Fibroblast of the conjunctiva (primary cell): ENCODE measurements around the gene COL6A1.

Source experiments
- DNase-seq: peaks from one replicate; pipeline ENCODE4 v3.0.0-alpha.2; 2010; ENCODE audit warnings: low read depth

COL6A1 gene

GRCh38 chr21:45983649-45983965 is 2.0 kb downstream of the COL6A1 start:
- no peak for DNase-seq

GRCh38 chr21:45983981-45984551 is 2.5 kb downstream of the COL6A1 start:
- no peak for DNase-seq

GRCh38 chr21:45984584-45985095 is 3.1 kb downstream of the COL6A1 start:
- DNase-seq, result no peak

- no peak for DNase-seq
Measured at GRCh38 chr21:45985471-45986315, 4.1 kb downstream of the COL6A1 start.

- no peak for DNase-seq
Measured at GRCh38 chr21:45986316-45987051, 4.9 kb downstream of the COL6A1 start.

GRCh38 chr21:45987121-45987711 is 5.6 kb downstream of the COL6A1 start:
- no peak for DNase-seq

- DNase-seq, result no peak
Measured at GRCh38 chr21:45988366-45989347, 7.1 kb downstream of the COL6A1 start.

- DNase-seq, result no peak
Measured at GRCh38 chr21:45989355-45990048, 7.9 kb downstream of the COL6A1 start.

GRCh38 chr21:45990049-45990711 is 8.6 kb downstream of the COL6A1 start:
- no peak for DNase-seq

- no peak for DNase-seq
Measured at GRCh38 chr21:45990741-45991605, 9.4 kb downstream of the COL6A1 start.

GRCh38 chr21:45991606-45992300 is 10.2 kb downstream of the COL6A1 start:
- DNase-seq, result no peak

GRCh38 chr21:45992301-45993209 is 11.0 kb downstream of the COL6A1 start:
- DNase-seq, result no peak

GRCh38 chr21:45993210-45994085 is 11.9 kb downstream of the COL6A1 start:
- DNase-seq, result no peak

- DNase-seq, result no peak
Measured at GRCh38 chr21:45994086-45994661, 12.6 kb downstream of the COL6A1 start.

- no peak for DNase-seq
Measured at GRCh38 chr21:45994759-45995685, 13.5 kb downstream of the COL6A1 start.
